ENCODE data around the gene GREM1. TPM values are rescaled to one million over a fixed set of nuclear protein-coding genes. Genes with fewer than 3 reads are reported as not detected.

GREM1 gene
- polyA plus RNA-seq, 1 of the 3 experiments (the other 2 are of a cell fraction) = 23.9 TPM

DNA sequence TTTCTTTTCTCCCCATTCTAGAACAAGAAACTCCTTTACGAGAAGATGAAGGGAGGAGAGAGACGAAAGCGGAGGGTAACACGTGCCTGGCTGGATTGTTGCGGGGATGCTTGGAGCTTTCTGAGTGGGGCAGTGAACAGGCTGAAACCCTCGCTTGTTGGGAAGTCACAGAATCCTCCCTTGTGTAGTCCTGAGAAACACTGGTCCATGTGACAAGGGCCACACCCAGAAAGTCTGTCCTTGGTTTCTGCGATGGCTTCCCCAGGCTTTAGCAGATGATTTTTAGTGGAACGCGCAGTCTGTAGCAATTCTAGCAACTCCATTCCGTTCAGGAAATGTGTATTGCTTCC lies 26.1 kb upstream of the GREM1 start (continued):
- TF ChIP-seq, protein P1, sequence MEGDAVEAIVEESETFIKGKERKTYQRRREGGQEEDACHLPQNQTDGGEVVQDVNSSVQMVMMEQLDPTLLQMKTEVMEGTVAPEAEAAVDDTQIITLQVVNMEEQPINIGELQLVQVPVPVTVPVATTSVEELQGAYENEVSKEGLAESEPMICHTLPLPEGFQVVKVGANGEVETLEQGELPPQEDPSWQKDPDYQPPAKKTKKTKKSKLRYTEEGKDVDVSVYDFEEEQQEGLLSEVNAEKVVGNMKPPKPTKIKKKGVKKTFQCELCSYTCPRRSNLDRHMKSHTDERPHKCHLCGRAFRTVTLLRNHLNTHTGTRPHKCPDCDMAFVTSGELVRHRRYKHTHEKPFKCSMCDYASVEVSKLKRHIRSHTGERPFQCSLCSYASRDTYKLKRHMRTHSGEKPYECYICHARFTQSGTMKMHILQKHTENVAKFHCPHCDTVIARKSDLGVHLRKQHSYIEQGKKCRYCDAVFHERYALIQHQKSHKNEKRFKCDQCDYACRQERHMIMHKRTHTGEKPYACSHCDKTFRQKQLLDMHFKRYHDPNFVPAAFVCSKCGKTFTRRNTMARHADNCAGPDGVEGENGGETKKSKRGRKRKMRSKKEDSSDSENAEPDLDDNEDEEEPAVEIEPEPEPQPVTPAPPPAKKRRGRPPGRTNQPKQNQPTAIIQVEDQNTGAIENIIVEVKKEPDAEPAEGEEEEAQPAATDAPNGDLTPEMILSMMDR (IDR thresholded peaks at IDR 0.05) = no peak
- TF ChIP-seq NFIC (IDR thresholded peaks at IDR 0.05; ENCODE audit: borderline replicate concordance) = no peak

DNA sequence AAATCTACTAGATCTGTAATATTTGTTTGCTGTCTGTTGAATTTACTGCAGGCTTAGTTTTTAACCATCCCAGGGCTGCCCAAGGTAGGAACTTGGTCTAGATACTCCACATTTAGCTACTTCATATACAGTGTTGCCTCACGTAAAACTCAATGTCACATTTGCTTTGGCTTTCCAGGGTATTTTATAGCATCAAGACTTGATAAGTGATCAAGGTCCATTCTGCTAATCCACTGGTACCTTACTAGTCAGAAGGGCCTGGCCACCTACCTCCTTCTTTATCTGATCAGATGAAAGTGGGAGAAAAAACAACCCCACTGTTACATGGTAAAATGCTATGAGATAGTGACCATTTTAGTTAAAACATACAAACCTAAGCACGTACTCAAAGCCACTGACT lies 25.5 kb upstream of the GREM1 start:
- Histone ChIP-seq H3K9me3 (no peaks in the 10 kb centered on the region), H3K4me3 (ENCODE audit: low read depth in 2 of 2, low read length in 1 of 2) (no peak overlapping the region), H3K9ac (no peak overlapping the region), H3K27me3 (ENCODE audit: insufficient read depth) (no peaks in the 10 kb centered on the region), H3K4me1 (ENCODE audit: control insufficient read depth in 1 of 2, insufficient read depth in 2 of 2, low read depth in 1 of 2, low read length in 1 of 2) (peaks cover 0 to 5% of the 10 kb centered on the region in 2 experiments; a peak in 1 of 4 replicates), H3K9me2 (no peaks in the 10 kb centered on the region), H3K36me3 (replicated peaks in 1 of 2; ENCODE audit: control insufficient read depth in 1 of 2, insufficient read depth in 2 of 2, low read length in 1 of 2) (no peaks in the 10 kb centered on the region), H3K79me2 (ENCODE audit: insufficient read depth) (no peaks in the 10 kb centered on the region), H3K4me2 (no peak overlapping the region), H3F3A (replicated peaks; ENCODE audit: insufficient read depth) (peaks cover 12% of the 10 kb centered on the region), H4K20me1 (ENCODE audit: insufficient read depth) (no peaks in the 10 kb centered on the region), H2AFZ (ENCODE audit: low read depth) (no peak overlapping the region), H3K27ac (ENCODE audit: low read depth in 2 of 2, low read length in 1 of 2) (no peak overlapping the region)
- no peak for TF ChIP-seq TEAD4 (IDR thresholded peaks at IDR 0.05; ENCODE audit: borderline replicate concordance, insufficient read depth)
- no peak for TF ChIP-seq FOXJ3 (CRISPR knock-in tag; IDR thresholded peaks at IDR 0.05)
- TF ChIP-seq JUND (IDR thresholded peaks at IDR 0.05) = no peak
- TF ChIP-seq, protein P2, sequence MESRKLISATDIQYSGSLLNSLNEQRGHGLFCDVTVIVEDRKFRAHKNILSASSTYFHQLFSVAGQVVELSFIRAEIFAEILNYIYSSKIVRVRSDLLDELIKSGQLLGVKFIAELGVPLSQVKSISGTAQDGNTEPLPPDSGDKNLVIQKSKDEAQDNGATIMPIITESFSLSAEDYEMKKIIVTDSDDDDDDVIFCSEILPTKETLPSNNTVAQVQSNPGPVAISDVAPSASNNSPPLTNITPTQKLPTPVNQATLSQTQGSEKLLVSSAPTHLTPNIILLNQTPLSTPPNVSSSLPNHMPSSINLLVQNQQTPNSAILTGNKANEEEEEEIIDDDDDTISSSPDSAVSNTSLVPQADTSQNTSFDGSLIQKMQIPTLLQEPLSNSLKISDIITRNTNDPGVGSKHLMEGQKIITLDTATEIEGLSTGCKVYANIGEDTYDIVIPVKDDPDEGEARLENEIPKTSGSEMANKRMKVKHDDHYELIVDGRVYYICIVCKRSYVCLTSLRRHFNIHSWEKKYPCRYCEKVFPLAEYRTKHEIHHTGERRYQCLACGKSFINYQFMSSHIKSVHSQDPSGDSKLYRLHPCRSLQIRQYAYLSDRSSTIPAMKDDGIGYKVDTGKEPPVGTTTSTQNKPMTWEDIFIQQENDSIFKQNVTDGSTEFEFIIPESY (IDR thresholded peaks at IDR 0.05; ENCODE audit: borderline replicate concordance, low read depth) = no peak
- TF ChIP-seq TAF1 (IDR thresholded peaks at IDR 0.05; ENCODE audit: borderline replicate concordance, low read depth, low read length) = no peak
- TF ChIP-seq SMC3 (IDR thresholded peaks at IDR 0.05; ENCODE audit: low read depth, low read length) = no peak
- no peak for TF ChIP-seq GABPA (IDR thresholded peaks at IDR 0.05; ENCODE audit: low read depth)
- no peak for TF ChIP-seq YY1 (IDR thresholded peaks at IDR 0.05; ENCODE audit: low read depth)
- TF ChIP-seq RCOR1 (IDR thresholded peaks at IDR 0.05; ENCODE audit: low read length) = no peak
- TF ChIP-seq, protein P3, sequence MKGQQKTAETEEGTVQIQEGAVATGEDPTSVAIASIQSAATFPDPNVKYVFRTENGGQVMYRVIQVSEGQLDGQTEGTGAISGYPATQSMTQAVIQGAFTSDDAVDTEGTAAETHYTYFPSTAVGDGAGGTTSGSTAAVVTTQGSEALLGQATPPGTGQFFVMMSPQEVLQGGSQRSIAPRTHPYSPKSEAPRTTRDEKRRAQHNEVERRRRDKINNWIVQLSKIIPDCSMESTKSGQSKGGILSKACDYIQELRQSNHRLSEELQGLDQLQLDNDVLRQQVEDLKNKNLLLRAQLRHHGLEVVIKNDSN (IDR thresholded peaks at IDR 0.05; ENCODE audit: borderline replicate concordance, low read depth) = no peak
- 94% methylated on average over 2 of the region's 2 CpGs for WGBS (ENCODE audit: low lambda C conversion rate)
- DNase-seq = no peak
- ChIA-PET CTCF (interaction anchor here (1.0 kb wide), 1 partner anchor 29 kb away, joined by 3 read pairs; no protein-coding TSS in a partner anchor), POLR2A (no interaction called here)

Data from SK-N-SH (cell line).